Thyroid gland (tissue), 4 donors: ENCODE data around the gene EPO.

Experiments
- CTCF ChIP-seq, 6 experiments: fragments of 200-600 bp in 3 of 6; fragments of 450-650 bp in 3 of 6; sonication (generic) in 3 of 6; IDR thresholded peaks; one replicate each; pipeline ENCODE4 v1.5.1; 2016 to 2019; ENCODE audit warnings: antibody characterized with exemption in 6 of 6, mild to moderate bottlenecking in 2 of 6, inconsistent platforms in 1 of 6, moderate library complexity in 1 of 6
- POLR2A ChIP-seq, 2 donors: fragments of 450-650 bp; IDR thresholded peaks; one replicate each; pipeline ENCODE4 v1.6.1; 2017; ENCODE audit warnings: antibody characterized with exemption in 2 of 2, mild to moderate bottlenecking in 2 of 2, moderate library complexity in 1 of 2

GRCh38 chr7:100671353-100672327 lies 48.6 kb upstream of the EPO start:
- TF ChIP-seq CTCF (IDR thresholded peaks at IDR 0.05) = no peak
- no peak for TF ChIP-seq POLR2A (IDR thresholded peaks at IDR 0.05)
